Ishikawa (cell line): Measurements from ENCODE around the gene BEAN1.

ENCODE experiments used
- EP300 ChIP-seq: IDR thresholded peaks from 2 replicates; pipeline ENCODE4 v1.6.1; 2012; ENCODE audit warnings: borderline replicate concordance
- NFIC ChIP-seq: IDR thresholded peaks from 2 replicates; pipeline ENCODE4 v1.6.1; 2012
- RAD21 ChIP-seq: IDR thresholded peaks from 2 replicates; pipeline ENCODE4 v1.6.1; 2012; ENCODE audit warnings: low read depth
- TAF1 ChIP-seq: IDR thresholded peaks from 2 replicates; pipeline ENCODE4 v1.6.1; 2012; ENCODE audit warnings: low read depth, mild to moderate bottlenecking
- TCF12 ChIP-seq: IDR thresholded peaks from 2 replicates; pipeline ENCODE4 v1.6.1; 2012; ENCODE audit warnings: low read depth
- YY1 ChIP-seq: IDR thresholded peaks from 2 replicates; pipeline ENCODE4 v1.6.1; 2012; ENCODE audit warnings: low read depth
- TF ChIP-seq, protein P1 (sequence below): IDR thresholded peaks from 2 replicates; pipeline ENCODE4 v1.6.1; 2012
- TF ChIP-seq, protein P2 (sequence below): IDR thresholded peaks from 2 replicates; pipeline ENCODE4 v1.6.1; 2012; ENCODE audit warnings: low read depth, mild to moderate bottlenecking

DNA sequence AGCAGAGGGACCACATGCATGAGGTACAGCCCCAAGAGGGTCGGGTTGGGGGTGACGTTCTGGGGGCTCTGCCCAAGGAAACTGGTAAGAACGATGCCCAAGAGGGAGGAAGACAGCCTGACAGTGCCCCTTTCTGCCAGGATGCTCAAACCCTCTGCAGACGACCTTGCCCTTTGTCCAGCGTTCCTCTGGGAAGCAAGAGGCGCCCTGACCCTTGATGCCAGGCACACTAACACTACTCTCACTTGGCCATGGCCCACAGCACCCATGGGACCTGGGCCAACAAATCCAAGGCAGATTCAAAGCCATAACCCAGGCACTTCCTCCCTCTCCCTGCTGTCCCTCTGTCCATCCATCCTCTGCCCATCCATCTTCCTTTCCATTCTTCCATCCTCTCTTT lies 102.4 kb downstream of the BEAN1 start:
- TF ChIP-seq EP300: no peak
- TF ChIP-seq YY1: no peak
- TF ChIP-seq NFIC: no peak
- no peak for TF ChIP-seq RAD21
- TF ChIP-seq TAF1: no peak
- TF ChIP-seq TCF12: no peak
- TF ChIP-seq, protein P1, sequence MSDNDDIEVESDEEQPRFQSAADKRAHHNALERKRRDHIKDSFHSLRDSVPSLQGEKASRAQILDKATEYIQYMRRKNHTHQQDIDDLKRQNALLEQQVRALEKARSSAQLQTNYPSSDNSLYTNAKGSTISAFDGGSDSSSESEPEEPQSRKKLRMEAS: no peak
- TF ChIP-seq, protein P2, sequence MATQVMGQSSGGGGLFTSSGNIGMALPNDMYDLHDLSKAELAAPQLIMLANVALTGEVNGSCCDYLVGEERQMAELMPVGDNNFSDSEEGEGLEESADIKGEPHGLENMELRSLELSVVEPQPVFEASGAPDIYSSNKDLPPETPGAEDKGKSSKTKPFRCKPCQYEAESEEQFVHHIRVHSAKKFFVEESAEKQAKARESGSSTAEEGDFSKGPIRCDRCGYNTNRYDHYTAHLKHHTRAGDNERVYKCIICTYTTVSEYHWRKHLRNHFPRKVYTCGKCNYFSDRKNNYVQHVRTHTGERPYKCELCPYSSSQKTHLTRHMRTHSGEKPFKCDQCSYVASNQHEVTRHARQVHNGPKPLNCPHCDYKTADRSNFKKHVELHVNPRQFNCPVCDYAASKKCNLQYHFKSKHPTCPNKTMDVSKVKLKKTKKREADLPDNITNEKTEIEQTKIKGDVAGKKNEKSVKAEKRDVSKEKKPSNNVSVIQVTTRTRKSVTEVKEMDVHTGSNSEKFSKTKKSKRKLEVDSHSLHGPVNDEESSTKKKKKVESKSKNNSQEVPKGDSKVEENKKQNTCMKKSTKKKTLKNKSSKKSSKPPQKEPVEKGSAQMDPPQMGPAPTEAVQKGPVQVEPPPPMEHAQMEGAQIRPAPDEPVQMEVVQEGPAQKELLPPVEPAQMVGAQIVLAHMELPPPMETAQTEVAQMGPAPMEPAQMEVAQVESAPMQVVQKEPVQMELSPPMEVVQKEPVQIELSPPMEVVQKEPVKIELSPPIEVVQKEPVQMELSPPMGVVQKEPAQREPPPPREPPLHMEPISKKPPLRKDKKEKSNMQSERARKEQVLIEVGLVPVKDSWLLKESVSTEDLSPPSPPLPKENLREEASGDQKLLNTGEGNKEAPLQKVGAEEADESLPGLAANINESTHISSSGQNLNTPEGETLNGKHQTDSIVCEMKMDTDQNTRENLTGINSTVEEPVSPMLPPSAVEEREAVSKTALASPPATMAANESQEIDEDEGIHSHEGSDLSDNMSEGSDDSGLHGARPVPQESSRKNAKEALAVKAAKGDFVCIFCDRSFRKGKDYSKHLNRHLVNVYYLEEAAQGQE: no peak
